ENCODE measurements around the gene ZNF850. TPM values are rescaled to one million over a fixed set of nuclear protein-coding genes. Genes with fewer than 3 reads are reported as not detected.
A peak's percentile ranks its signal among the peaks of the same experiment; 100 is the strongest.

ZNF850 gene
- total RNA-seq, 1 donor from 2014 or later, result 5.2 TPM

GRCh38 chr19:36672368-36672767, 100.2 kb downstream of the ZNF850 start:
- no peak overlapping the region for H3K4me3 ChIP-seq
- peak overlapping the region; percentile 25 for H3K27ac ChIP-seq (replicated peaks)
- H3K9me3 ChIP-seq (replicated peaks), result peaks cover 66% of the 10 kb centered on the region
- intact Hi-C loops (cut with micrococcal nuclease), result no loop called here
- H3K27me3 ChIP-seq (ENCODE audit: low read depth), result no peaks in the 10 kb centered on the region
- no peak for TF ChIP-seq CTCF (IDR thresholded peaks at IDR 0.05; ENCODE audit: borderline replicate concordance)
- H3K36me3 ChIP-seq, result peaks cover 51% of the 10 kb centered on the region
- no peak for DNase-seq
- peaks cover 27% of the 10 kb centered on the region for H3K4me1 ChIP-seq

GRCh38 chr19:36668646-36669045, 104.0 kb downstream of the ZNF850 start:
- no peak for DNase-seq
- intact Hi-C loops (cut with micrococcal nuclease), result no loop called here
- H3K4me1 ChIP-seq, result peaks cover 46% of the 10 kb centered on the region
- no peaks in the 10 kb centered on the region for H3K27me3 ChIP-seq (ENCODE audit: low read depth)
- no peak for TF ChIP-seq CTCF (IDR thresholded peaks at IDR 0.05; ENCODE audit: borderline replicate concordance)
- peaks cover 42% of the 10 kb centered on the region for H3K9me3 ChIP-seq (replicated peaks)
- peak overlapping the region; percentile 76 for H3K4me3 ChIP-seq
- H3K27ac ChIP-seq (replicated peaks), result no peak overlapping the region
- H3K36me3 ChIP-seq, result peaks cover 42% of the 10 kb centered on the region

GRCh38 chr19:36665832-36666231, 106.8 kb downstream of the ZNF850 start:
- peaks cover 31% of the 10 kb centered on the region for H3K9me3 ChIP-seq (replicated peaks)

More at GRCh38 chr19:36665832-36666231, 106.8 kb downstream of the ZNF850 start:
- Histone ChIP-seq H3K27ac (replicated peaks) (no peak overlapping the region), H3K4me3 (peak overlapping the region; percentile 76), H3K4me1 (peaks cover 32% of the 10 kb centered on the region), H3K36me3 (peaks cover 46% of the 10 kb centered on the region), H3K27me3 (ENCODE audit: low read depth) (no peaks in the 10 kb centered on the region)
- DNase-seq, result no peak
- intact Hi-C loops (cut with micrococcal nuclease), result no loop called here
- no peak for TF ChIP-seq CTCF (IDR thresholded peaks at IDR 0.05; ENCODE audit: borderline replicate concordance)

Other genes with a start within 250 kb of the ZNF850 start
- gene ZNF260, start 244.5 kb downstream of the ZNF850 start, total RNA-seq, result 10.9 TPM
- 14.1 TPM for gene ZNF529, start 199.5 kb downstream of the ZNF850 start, total RNA-seq
- gene ZNF382, start 167.5 kb downstream of the ZNF850 start, total RNA-seq, result 18.3 TPM
- gene ZNF461, start 106.0 kb downstream of the ZNF850 start, total RNA-seq, result 9.8 TPM
- gene ZNF567, start 85.2 kb downstream of the ZNF850 start, total RNA-seq, result 3.8 TPM
- 7.3 TPM for gene ZNF790, start 65.6 kb upstream of the ZNF850 start, total RNA-seq
- 2.9 TPM for gene ZNF345, start 78.1 kb upstream of the ZNF850 start, total RNA-seq
- 2.3 TPM for gene ZNF829, start 143.5 kb upstream of the ZNF850 start, total RNA-seq
- gene ZNF568, start 143.5 kb upstream of the ZNF850 start, total RNA-seq, result 7.1 TPM